RKO (cell line): ENCODE results near the gene RNPEPL1.
A peak's percentile ranks its signal among the peaks of the same experiment; 100 is the strongest.
"Not testable (repeated sequence)": the region's sequence is repeated elsewhere in the genome, so short reads cannot be mapped to it uniquely, and the experiment has no call there.

Experiments used
- DNase-seq: peaks from one replicate; pipeline ENCODE4 v3.0.0-alpha.2; 2016; ENCODE audit warnings: low spot score

Gene RNPEPL1

GRCh38 chr2:240539101-240539500, 29.2 kb upstream of the RNPEPL1 start:
- DNase-seq, result not testable (repeated sequence)

DNA sequence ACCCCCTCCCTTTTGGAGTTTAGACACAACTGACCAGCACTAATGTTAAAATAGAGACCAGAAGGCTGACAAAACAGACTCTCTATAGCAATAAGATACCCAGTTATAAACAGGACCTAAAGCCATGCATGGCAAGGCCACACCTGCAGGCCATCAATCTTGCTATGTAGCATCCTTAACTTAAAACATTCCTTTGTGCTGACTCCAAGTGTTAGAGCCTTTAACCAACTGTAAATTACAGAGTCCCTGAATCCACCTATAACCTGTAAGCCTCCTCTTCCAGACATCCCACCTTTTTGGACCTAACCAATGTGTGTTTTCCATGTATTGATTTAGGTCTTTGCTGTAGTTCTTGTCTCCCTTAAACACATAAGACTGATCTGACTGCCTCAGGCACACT, 28.4 kb upstream of the RNPEPL1 start:
- DNase-seq, result no peak

- no peak for DNase-seq
These were observed 17.0 kb upstream of the RNPEPL1 start for GRCh38 chr2:240551288-240551687.

- no peak for DNase-seq
These were observed 16.5 kb upstream of the RNPEPL1 start for GRCh38 chr2:240551811-240552210.

DNA sequence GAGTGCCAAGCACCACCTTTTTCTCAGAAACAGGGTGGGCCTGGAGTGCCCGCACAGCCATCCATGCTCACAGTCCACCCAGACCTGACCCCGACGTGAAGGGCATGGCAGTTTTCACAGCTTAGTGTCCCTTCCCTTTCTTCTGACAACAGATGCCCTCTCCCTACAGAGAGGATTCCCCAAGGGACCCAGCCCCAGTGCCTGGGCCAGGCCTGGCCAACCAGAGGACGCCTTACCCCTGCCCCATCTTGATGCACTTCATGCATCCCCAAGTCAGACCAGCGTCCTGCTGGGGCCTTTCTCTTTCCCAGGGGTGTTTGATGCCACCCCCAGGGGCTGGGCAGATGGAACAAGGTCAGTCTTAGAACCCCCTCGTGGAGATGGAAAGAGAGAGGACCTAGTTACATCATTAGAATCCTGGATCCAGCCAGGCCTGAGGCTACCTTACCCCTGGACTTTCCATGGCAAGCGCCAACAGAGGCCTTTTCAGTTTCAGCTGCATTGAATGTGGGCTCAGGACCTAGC, 14.3 kb upstream of the RNPEPL1 start:
- no peak for DNase-seq

- no peak for DNase-seq
These were observed 13.4 kb upstream of the RNPEPL1 start for GRCh38 chr2:240554767-240555493.

DNA sequence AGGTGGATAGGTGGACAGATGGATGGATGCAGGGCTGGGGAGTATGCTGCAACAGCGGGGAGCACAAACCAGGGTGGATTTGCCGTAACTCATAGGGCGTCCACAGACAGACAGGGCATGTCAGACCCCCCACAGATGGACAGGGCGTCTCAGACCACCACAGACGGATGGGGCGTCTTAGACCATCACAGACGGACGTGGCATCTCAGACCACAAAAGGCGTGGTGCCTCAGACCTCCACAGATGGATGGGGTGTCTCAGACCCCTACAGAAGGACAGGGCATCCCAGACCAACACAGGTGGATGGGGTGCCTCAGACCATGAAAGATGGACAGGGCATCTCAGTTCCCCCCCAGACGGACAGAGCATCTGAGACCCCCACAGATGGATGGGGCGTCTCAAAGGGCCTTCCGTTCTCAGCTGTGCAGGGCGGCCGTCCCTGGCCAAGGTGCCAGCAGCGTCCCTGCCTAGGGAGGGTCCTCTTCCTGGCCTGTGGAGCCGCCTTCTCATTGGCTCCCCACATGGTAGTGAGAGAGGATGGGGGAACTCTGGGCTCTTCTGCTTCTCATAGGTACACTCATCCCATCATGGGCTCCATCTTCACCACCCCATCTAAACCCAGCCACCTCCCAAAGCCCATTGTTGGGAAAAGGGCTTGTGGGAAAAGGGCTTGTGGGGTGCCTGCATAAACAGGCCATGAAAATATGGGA, 12.6 kb upstream of the RNPEPL1 start:
- no peak for DNase-seq

- DNase-seq, result peak; percentile 46
These were observed 11.7 kb upstream of the RNPEPL1 start for GRCh38 chr2:240556553-240557100.

DNA sequence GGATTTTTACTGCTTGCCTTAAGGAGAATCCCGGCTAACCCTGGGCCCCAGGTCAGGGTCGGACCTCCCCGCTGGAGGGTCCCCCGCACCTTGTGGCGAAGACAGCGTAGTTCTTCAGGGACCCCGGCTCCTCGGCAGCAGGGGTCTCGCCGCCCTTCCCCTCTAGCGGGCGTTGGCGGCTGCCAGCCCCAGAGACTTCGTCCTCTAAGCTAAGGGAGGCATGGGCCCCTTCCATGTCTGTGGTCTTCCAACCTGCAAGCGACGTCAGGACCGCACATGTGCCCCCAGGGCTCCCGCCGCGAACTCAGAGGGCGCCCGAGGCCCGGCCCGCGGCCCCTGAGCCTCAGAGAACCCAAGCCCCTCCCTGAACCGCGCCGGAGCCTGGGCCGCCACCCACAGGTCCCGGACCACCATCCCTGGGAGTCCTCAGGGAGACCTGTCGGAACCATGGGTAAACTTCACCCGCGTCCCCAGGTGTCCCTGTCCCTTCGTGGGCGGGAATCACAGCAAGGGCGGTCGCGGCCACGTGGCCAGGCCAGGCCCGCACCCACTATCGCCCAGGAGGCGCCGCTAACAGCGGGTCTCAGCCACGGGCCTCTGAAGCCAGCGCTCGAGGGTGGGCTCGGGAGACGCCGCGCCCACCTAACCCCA, 11.1 kb upstream of the RNPEPL1 start:
- no peak for DNase-seq

GRCh38 chr2:240557808-240558207, 10.5 kb upstream of the RNPEPL1 start, which contains the start of gene ANKMY1:
Gene ANKMY1, minus strand, starts transcription at chr2:240557988. Its CDS starts 653 bp downstream, at chr2:240557335.
- no peak for DNase-seq

- DNase-seq, result no peak
These were observed 10.0 kb upstream of the RNPEPL1 start for GRCh38 chr2:240558236-240558761.

DNA sequence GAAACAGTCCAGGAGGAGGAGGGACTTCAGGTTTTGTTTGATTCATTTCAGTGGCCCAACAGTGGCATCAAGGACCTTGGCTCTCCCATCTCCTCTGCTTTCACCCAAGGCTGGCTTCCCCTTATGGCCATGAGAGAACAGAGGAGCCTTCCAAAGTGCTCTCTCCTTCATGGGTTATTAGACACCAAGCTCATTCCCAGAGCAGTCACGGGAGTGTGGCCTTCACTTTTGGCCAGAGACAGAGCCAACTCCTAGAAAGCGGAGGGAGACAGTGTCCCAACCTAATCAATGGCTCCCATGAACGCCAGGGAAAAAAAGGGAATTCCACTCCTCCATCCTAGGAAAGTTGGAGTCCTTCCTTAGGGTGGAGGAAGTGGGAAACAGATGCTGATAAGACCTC, 9.0 kb upstream of the RNPEPL1 start:
- no peak for DNase-seq

GRCh38 chr2:240560084-240560479, 8.2 kb upstream of the RNPEPL1 start, which contains the start of gene DUSP28:
Gene DUSP28, plus strand, starts transcription at chr2:240560357. Its CDS starts 328 bp downstream, at chr2:240560685.
- DNase-seq, result peak; percentile 92

- DNase-seq, result peak; percentile 97
These were observed 7.6 kb upstream of the RNPEPL1 start for GRCh38 chr2:240560480-240561324.

DNA sequence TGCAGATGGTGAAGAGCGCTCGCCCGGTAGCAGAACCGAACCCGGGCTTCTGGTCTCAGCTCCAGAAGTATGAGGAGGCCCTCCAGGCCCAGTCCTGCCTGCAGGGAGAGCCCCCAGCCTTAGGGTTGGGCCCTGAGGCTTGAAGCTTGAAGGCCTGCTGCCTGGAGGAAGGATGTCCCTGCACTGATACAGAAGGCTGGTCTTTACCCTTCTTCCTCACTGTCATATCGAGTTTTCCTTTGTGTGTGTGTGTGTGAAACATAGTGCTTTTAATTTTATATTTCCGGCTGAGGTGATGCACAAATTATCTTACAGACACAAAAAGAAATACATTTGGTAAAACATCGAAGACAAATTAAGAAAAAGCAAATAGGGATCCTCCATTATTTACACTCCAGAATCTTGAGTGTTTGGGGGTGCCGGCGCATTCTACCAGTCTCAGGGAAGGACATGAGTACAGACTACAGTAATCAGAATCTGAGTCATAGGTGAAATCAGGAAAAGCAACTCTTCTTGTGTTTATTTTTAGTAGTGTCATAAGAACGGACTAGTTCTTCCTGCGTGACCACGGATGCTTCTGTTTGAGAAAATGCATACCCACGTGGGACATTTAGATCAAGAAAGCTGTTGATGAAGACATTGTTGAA, 6.8 kb upstream of the RNPEPL1 start:
- peak; percentile 93 for DNase-seq

- not testable (repeated sequence) for DNase-seq
These were observed 5.1 kb upstream of the RNPEPL1 start for GRCh38 chr2:240563231-240563630.

DNA sequence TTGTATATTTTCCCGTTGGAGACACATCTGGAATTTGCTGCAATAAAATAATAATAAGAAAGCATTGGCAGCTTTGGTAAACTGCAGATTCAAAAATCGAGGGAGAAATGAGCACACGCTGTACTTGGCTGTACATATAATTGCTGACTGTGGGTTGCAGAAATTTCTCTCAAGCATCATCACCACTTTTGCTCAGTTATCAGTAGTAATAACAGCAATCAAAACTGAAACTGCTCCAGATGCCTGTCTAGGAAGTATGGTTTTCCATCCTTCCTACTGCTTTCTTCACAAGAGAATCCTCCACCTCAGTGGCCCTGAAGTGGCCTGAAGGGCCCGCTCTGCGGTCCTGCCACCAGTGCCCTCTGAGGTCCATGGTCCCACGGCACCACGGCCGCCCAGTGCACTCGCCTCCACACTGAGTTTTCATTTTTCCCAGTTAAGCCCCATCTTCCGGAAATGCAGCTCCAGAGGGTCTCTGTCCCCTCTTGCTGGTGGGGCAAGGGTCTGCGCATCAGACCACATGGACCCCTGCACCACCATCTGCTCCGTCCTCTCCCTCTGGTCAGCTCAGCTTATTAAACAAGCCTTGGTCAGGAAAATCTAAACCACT, 4.2 kb upstream of the RNPEPL1 start:
- DNase-seq, result no peak

DNA sequence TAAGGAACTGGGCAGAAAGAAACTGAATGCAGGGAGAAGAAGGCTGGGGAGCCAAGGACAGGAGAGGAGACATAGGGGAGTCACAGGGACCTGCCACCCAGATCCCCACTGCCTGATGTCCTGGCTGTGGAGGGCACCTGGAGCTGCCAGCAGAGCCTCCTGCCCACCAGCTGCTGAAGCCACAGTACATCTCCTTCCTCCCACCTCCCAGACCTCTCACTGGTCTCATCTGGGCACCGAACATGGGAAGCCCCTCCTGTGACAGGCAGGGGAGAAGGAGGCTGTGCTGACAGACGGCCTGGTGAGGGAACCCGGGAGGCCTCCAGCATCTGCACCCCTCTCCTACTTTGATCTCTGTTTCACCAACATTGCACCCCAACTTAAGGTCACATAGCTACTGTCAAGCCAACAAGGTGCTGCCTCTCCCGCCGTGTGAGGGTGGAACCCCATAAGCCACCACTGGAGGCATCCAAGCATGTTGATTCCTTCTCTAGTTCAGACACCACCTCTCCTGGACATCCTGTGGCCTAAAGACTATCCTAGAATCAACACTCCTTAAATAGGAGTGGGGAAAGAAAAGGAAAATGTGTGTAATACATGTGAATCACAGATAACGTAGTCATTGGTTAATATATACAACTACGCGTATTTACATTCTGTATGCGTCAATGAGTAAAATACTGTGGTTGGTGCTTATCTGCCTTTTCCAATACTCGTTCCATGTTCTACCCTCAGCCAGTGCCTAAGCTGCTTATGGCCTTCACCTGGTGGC, 3.5 kb upstream of the RNPEPL1 start:
- peak; percentile 62 for DNase-seq
